ENCODE data around the gene TMEM151B.

- TF ChIP-seq EZH2 (IDR thresholded peaks at IDR 0.05; ENCODE audit: borderline replicate concordance, insufficient read depth, low read depth, low read length, poor library complexity, severe bottlenecking): no peak
- TF ChIP-seq, protein P1, sequence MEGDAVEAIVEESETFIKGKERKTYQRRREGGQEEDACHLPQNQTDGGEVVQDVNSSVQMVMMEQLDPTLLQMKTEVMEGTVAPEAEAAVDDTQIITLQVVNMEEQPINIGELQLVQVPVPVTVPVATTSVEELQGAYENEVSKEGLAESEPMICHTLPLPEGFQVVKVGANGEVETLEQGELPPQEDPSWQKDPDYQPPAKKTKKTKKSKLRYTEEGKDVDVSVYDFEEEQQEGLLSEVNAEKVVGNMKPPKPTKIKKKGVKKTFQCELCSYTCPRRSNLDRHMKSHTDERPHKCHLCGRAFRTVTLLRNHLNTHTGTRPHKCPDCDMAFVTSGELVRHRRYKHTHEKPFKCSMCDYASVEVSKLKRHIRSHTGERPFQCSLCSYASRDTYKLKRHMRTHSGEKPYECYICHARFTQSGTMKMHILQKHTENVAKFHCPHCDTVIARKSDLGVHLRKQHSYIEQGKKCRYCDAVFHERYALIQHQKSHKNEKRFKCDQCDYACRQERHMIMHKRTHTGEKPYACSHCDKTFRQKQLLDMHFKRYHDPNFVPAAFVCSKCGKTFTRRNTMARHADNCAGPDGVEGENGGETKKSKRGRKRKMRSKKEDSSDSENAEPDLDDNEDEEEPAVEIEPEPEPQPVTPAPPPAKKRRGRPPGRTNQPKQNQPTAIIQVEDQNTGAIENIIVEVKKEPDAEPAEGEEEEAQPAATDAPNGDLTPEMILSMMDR (IDR thresholded peaks at IDR 0.05): no peak
Measured at GRCh38 chr6:44339763-44340625, 69.7 kb downstream of the TMEM151B start.
